PC-3 (cell line): ENCODE results near the gene SENP5. TPM values are rescaled to one million over a fixed set of nuclear protein-coding genes. Genes with fewer than 3 reads are reported as not detected.

Experiments
- ATAC-seq: fragments of 200-7000 bp; cut with Tn5 transposase; 2 replicates; pipeline ENCODE4 v1.9.1; 2020; ENCODE audit warnings: mild to moderate bottlenecking, moderate library complexity
- BruUV-seq: library from RNA; stranded (reverse); fragments of 400-500 nt; replicated peaks from 2 replicates; lab custom pipeline; 2021; lab: Mats Ljungman, UMichigan
- CTCF ChIA-PET: fragments of 300-600 bp; sonication (Branson Sonifier 250); formaldehyde crosslinking; loops from one replicate; lab custom pipeline; 2022; ENCODE audit warnings: antibody characterized with exemption; lab: Charles Lee
- POLR2A ChIA-PET: fragments of 300-600 bp; sonication (Branson Sonifier 250); formaldehyde crosslinking; loops from one replicate; lab custom pipeline; 2022; ENCODE audit warnings: antibody characterized with exemption; ENCODE audit not compliant: unreplicated experiment; lab: Charles Lee
- DNase-seq: peaks from one replicate; pipeline ENCODE4 v3.0.0-alpha.2; 2015
- H2AFZ ChIP-seq: fragments of 300-600 bp; sonication (generic); 2 replicates; pipeline ENCODE4 v1.6.0; 2016; ENCODE audit warnings: antibody characterized with exemption, low read length
- H3F3A ChIP-seq: fragments of 300-600 bp; sonication (generic); one replicate; pipeline ENCODE4 v1.6.0; 2017; ENCODE audit warnings: antibody characterized with exemption, low read length, control low read depth, mild to moderate bottlenecking; ENCODE audit not compliant: unreplicated experiment
- H3K27ac ChIP-seq: fragments of 300-600 bp; sonication (generic); 2 replicates; pipeline ENCODE4 v1.5.1; 2016; ENCODE audit warnings: mild to moderate bottlenecking, low read length
- H3K27me3 ChIP-seq: fragments of 300-600 bp; sonication (generic); 2 replicates; pipeline ENCODE4 v1.6.1; 2016; ENCODE audit warnings: low read length, mixed read lengths
- H3K36me3 ChIP-seq: fragments of 300-600 bp; sonication (generic); 2 replicates; pipeline ENCODE4 v1.6.1; 2016; ENCODE audit warnings: low read depth, mixed run types, low read length, mixed read lengths
- H3K4me1 ChIP-seq: fragments of 300-600 bp; sonication (generic); 2 replicates; pipeline ENCODE4 v1.5.1; 2016; ENCODE audit warnings: low read length; ENCODE audit not compliant: insufficient read depth
- H3K4me2 ChIP-seq: fragments of 300-600 bp; sonication (generic); 2 replicates; pipeline ENCODE4 v1.6.0; 2016; ENCODE audit warnings: low read length
- H3K4me3 ChIP-seq: fragments of 300-600 bp; sonication (generic); 2 replicates; pipeline ENCODE4 v1.5.1; 2016; ENCODE audit warnings: mild to moderate bottlenecking, low read length, mixed read lengths
- H3K79me2 ChIP-seq: fragments of 300-600 bp; sonication (generic); 2 replicates; pipeline ENCODE4 v1.6.1; 2017; ENCODE audit warnings: low read length, mixed read lengths
- H3K9ac ChIP-seq: fragments of 300-600 bp; sonication (generic); 2 replicates; pipeline ENCODE4 v1.6.0; 2016; ENCODE audit warnings: mild to moderate bottlenecking, low read length
- H3K9me2 ChIP-seq: fragments of 300-600 bp; sonication (generic); replicated peaks from 2 replicates; pipeline ENCODE4 v1.6.1; 2016; ENCODE audit warnings: mixed run types, low read length, mixed read lengths
- H3K9me3 ChIP-seq: fragments of 300-600 bp; sonication (generic); 2 replicates; pipeline ENCODE4 v1.6.1; 2016; ENCODE audit warnings: low read length, mixed read lengths
- H4K20me1 ChIP-seq: fragments of 300-600 bp; sonication (generic); 2 replicates; pipeline ENCODE4 v1.6.1; 2016; ENCODE audit warnings: low read length, mixed read lengths
- EZH2 ChIP-seq: fragments of 300-600 bp; sonication (generic); IDR thresholded peaks from one replicate; pipeline ENCODE4 v1.6.1; 2017; ENCODE audit warnings: antibody characterized with exemption, mild to moderate bottlenecking, low read length; ENCODE audit not compliant: unreplicated experiment
- EZH2phosphoT487 ChIP-seq: fragments of 300-600 bp; sonication (generic); IDR thresholded peaks from 2 replicates; pipeline ENCODE4 v1.6.1; 2018; ENCODE audit warnings: mild to moderate bottlenecking, antibody characterized with exemption, low read length, borderline replicate concordance
- intact Hi-C: fragments of 100-400 bp; cut with micrococcal nuclease; formaldehyde crosslinking; loops from 2 replicates; pipeline ENCODE4 v1.9.0; 2023
- total RNA-seq: library from RNA; depleted of rRNA; stranded (reverse); fragments of >200 nt; gene quantifications from 2 replicates; pipeline ENCODE4 v1.2.3, GENCODE V29; 2014
- TF ChIP-seq, protein P1 (sequence below): fragments of 300-600 bp; sonication (generic); conservative IDR thresholded peaks from 2 replicates; pipeline ENCODE4 v1.5.1; 2017; ENCODE audit warnings: antibody characterized with exemption, low read depth, mild to moderate bottlenecking, low read length

SENP5 gene
- total RNA-seq, 1 experiment from 2014 or later: 34.2 TPM

DNA sequence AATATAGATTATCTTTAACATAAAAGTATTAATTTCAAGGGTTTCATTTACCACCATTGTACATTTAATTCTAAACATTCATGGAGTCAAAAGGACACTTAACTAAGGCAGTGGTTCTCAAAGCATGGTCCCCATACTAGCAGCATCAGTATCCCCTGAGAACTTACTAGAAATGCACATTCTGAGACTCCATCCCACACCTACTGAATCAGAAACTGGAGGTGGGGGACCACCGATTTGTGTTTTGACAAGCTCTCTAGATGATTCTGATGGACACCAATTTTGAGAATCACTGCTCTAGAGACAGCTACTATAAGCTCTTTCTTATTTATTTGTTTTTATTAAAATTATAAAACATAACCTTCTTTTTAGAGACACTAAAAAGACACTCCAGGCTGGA lies 34.0 kb downstream of the SENP5 start:
- Histone ChIP-seq H3K9me2 (no peaks in the 10 kb centered on the region), H3K36me3 (peaks cover 43% of the 10 kb centered on the region), H3K9me3 (no peaks in the 10 kb centered on the region), H3K9ac (no peak overlapping the region), H3K79me2 (peaks cover 11% of the 10 kb centered on the region; the same call in 1 of the 2 replicates), H3K4me2 (no peak overlapping the region), H3K4me3 (no peak overlapping the region), H4K20me1 (no peaks in the 10 kb centered on the region), H3K27ac (no peak overlapping the region), H2AFZ (no peak overlapping the region), H3F3A (no peaks in the 10 kb centered on the region), H3K27me3 (no peaks in the 10 kb centered on the region), H3K4me1 (no peaks in the 10 kb centered on the region)
- intact Hi-C loops: no loop called here
- TF ChIP-seq EZH2: no peak
- TF ChIP-seq, protein P1, sequence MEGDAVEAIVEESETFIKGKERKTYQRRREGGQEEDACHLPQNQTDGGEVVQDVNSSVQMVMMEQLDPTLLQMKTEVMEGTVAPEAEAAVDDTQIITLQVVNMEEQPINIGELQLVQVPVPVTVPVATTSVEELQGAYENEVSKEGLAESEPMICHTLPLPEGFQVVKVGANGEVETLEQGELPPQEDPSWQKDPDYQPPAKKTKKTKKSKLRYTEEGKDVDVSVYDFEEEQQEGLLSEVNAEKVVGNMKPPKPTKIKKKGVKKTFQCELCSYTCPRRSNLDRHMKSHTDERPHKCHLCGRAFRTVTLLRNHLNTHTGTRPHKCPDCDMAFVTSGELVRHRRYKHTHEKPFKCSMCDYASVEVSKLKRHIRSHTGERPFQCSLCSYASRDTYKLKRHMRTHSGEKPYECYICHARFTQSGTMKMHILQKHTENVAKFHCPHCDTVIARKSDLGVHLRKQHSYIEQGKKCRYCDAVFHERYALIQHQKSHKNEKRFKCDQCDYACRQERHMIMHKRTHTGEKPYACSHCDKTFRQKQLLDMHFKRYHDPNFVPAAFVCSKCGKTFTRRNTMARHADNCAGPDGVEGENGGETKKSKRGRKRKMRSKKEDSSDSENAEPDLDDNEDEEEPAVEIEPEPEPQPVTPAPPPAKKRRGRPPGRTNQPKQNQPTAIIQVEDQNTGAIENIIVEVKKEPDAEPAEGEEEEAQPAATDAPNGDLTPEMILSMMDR: no peak
- TF ChIP-seq EZH2phosphoT487: no peak
- ChIA-PET POLR2A (interaction anchor here (0.6 kb wide), 1 partner anchor 468 kb away, joined by 3 read pairs; no protein-coding TSS in a partner anchor), CTCF (no interaction called here)
- no peak for ATAC-seq
- DNase-seq: no peak
- BruUV-seq: no TSS peak

- H3K79me2 ChIP-seq: 0 out of 2 replicates have a peak, but pooled peaks cover 6% of the 10 kb centered on the region
- H3K9me2 ChIP-seq: no peaks in the 10 kb centered on the region
- H4K20me1 ChIP-seq: no peaks in the 10 kb centered on the region
- POLR2A ChIA-PET: interaction anchor here (0.6 kb wide), 1 partner anchor 468 kb away, joined by 3 read pairs; no protein-coding TSS in a partner anchor
- ATAC-seq (no peak), DNase-seq (no peak)
- H3K4me1 ChIP-seq: no peaks in the 10 kb centered on the region
- H3K36me3 ChIP-seq: peaks cover 45% of the 10 kb centered on the region
- CTCF ChIA-PET: no interaction called here
- no TSS peak for BruUV-seq
- TF ChIP-seq, protein P1: no peak
- no peak for TF ChIP-seq EZH2
- TF ChIP-seq EZH2phosphoT487: no peak
- no peaks in the 10 kb centered on the region for H3F3A ChIP-seq
- no peak overlapping the region for H3K9ac ChIP-seq
- no peak overlapping the region for H2AFZ ChIP-seq
- no peak overlapping the region for H3K4me2 ChIP-seq
- no peak overlapping the region for H3K27ac ChIP-seq
- no peaks in the 10 kb centered on the region for H3K9me3 ChIP-seq
- intact Hi-C loops: no loop called here
- no peaks in the 10 kb centered on the region for H3K27me3 ChIP-seq
- H3K4me3 ChIP-seq: no peak overlapping the region
Observed at GRCh38 chr3:196902296-196902695, 34.6 kb downstream of the SENP5 start.

DNA sequence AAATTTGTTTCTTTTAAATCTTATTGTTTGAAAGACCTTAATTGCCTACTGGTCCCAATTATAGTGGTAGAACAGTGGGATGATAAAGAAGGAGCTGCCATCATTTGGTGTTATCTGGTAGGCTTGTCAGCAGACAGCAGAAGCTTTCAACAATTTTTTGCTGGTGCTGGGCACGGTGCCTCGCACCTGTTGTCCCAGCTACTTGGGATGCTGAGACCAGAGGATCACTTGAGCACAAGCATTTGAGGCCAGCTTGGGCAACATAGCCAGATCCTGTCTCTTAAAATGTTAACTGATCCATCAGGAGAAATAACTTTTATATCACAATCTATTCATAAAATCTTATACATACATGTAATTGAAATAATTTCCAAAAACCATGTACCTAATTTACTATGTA lies 36.0 kb downstream of the SENP5 start:
- no peak overlapping the region for H3K4me2 ChIP-seq
- no peaks in the 10 kb centered on the region for H3F3A ChIP-seq
- H3K27me3 ChIP-seq: no peaks in the 10 kb centered on the region
- H3K9me3 ChIP-seq: no peaks in the 10 kb centered on the region
- ChIA-PET POLR2A (no interaction called here), CTCF (no interaction called here)
- TF ChIP-seq EZH2phosphoT487 (no peak), EZH2 (no peak)
- TF ChIP-seq, protein P1: no peak
- H3K4me1 ChIP-seq: no peaks in the 10 kb centered on the region
- peaks cover 50% of the 10 kb centered on the region for H3K36me3 ChIP-seq
- H2AFZ ChIP-seq: no peak overlapping the region
- no peaks in the 10 kb centered on the region for H3K79me2 ChIP-seq
- ATAC-seq (no peak), DNase-seq (no peak)
- no peaks in the 10 kb centered on the region for H3K9me2 ChIP-seq
- H4K20me1 ChIP-seq: no peaks in the 10 kb centered on the region
- no peak overlapping the region for H3K9ac ChIP-seq
- no TSS peak for BruUV-seq
- H3K4me3 ChIP-seq: no peak overlapping the region
- intact Hi-C loops: no loop called here
- H3K27ac ChIP-seq: no peak overlapping the region
